Measurements from ENCODE around the gene RPL37.

Gene RPL37

DNA sequence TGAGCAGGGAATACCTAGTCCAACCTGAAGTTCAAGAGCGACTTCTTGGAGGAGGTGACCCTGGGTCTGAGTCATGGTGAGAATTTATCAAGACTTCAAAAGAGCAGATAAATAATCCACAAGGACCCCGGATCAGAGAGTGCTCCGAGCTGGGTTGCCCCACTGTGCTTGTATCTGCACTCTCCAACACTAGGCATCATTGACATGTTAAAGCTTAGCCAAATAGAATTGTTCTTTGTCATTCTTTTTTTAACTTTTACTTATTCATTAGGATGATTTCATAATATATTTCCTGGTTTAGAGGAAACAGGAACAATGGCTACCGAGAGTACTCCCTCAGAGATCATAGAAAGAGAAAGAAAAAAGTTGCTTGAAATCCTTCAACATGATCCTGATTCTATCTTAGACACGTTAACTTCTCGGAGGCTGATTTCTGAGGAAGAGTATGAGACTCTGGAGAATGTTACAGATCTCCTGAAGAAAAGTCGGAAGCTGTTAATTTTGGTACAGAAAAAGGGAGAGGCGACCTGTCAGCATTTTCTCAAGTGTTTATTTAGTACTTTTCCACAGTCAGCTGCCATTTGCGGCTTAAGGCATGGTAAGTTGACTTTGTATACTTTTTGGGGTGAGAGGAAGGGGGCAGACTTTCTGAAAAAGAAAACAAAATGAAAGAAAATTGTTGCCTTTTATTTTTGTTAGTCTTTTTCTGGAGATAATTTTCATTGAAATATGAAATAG lies 6.2 kb upstream of the RPL37 start, which contains the start of gene CARD6:
Gene CARD6 (plus strand): TSS at position 300 of the 738 bp plus-strand sequence. CDS start 16 bp downstream, at position 316.
- peak; percentile 73 for DNase-seq (ENCODE audit: low read depth)
- peak within 1 kb of the TSS; percentile 78 for H3K4me3 ChIP-seq (ENCODE audit: low read depth, low read length)
- TF ChIP-seq POLR2A (IDR thresholded peaks at IDR 0.05; ENCODE audit: extremely low read depth, insufficient read length) = no peak
- TF ChIP-seq, protein P1, sequence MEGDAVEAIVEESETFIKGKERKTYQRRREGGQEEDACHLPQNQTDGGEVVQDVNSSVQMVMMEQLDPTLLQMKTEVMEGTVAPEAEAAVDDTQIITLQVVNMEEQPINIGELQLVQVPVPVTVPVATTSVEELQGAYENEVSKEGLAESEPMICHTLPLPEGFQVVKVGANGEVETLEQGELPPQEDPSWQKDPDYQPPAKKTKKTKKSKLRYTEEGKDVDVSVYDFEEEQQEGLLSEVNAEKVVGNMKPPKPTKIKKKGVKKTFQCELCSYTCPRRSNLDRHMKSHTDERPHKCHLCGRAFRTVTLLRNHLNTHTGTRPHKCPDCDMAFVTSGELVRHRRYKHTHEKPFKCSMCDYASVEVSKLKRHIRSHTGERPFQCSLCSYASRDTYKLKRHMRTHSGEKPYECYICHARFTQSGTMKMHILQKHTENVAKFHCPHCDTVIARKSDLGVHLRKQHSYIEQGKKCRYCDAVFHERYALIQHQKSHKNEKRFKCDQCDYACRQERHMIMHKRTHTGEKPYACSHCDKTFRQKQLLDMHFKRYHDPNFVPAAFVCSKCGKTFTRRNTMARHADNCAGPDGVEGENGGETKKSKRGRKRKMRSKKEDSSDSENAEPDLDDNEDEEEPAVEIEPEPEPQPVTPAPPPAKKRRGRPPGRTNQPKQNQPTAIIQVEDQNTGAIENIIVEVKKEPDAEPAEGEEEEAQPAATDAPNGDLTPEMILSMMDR (IDR thresholded peaks at IDR 0.05; ENCODE audit: low read depth, low read length) = no peak
- TF ChIP-seq MYC (IDR thresholded peaks at IDR 0.05; ENCODE audit: low read depth, low read length) = 0 out of 2 replicates have a peak, but pooled peaks have one; percentile 44
- TF ChIP-seq, protein P2, sequence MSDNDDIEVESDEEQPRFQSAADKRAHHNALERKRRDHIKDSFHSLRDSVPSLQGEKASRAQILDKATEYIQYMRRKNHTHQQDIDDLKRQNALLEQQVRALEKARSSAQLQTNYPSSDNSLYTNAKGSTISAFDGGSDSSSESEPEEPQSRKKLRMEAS (IDR thresholded peaks at IDR 0.05; ENCODE audit: low read depth, low read length) = no peak

DNA sequence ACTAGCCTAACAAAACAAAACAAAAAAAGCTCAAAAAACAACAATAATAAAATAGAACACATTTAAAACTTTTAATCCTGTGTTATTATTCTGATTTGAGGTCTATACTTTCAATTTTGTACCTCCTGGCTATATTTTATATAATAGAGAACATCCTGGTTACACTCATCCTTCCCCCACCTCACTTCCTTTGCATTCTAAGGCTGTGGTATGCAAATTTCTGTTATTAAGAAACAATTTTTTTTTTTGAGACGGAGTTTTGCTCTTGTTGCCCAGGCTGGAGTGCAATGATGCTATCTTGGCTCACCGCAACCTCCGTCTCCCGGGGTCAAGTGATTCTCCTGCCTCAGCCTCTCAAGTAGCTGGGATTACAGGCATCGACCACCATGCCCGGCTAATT lies 3.1 kb upstream of the RPL37 start:
- no peak for DNase-seq (ENCODE audit: low read depth)
- TF ChIP-seq, protein P1 (IDR thresholded peaks at IDR 0.05; ENCODE audit: low read depth, low read length) = no peak
- no peak for TF ChIP-seq MYC (IDR thresholded peaks at IDR 0.05; ENCODE audit: low read depth, low read length)
- TF ChIP-seq, protein P2 (IDR thresholded peaks at IDR 0.05; ENCODE audit: low read depth, low read length) = no peak
- TF ChIP-seq POLR2A (IDR thresholded peaks at IDR 0.05; ENCODE audit: extremely low read depth, insufficient read length) = no peak
- no peak overlapping the region for H3K4me3 ChIP-seq (ENCODE audit: low read depth, low read length)

DNA sequence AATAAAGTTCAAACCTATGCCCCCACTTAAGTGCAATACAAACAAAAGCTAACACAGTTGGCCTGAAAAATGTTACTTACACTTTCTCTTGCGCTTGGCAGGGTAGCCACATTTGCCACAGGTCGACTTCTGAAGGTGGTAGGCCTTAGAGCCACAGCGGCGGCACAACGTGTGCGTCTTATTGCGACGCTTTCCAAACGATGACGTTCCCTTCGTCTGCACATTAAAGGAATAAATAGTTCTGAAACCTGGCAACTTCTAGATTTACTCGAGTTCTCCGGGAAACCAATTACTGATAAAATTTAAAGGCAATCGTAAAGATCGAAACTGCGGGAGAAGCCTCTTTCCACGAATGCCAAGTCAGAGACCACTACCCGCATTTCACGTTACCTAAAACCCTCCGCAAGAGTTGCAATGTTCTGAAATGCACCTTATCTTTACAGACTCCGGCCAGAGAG lies 602 bp downstream of the RPL37 start:
- peak; percentile 54 for DNase-seq (ENCODE audit: low read depth)
- peak overlapping the region; percentile 87 for H3K4me3 ChIP-seq (ENCODE audit: low read depth, low read length)
- TF ChIP-seq MYC (IDR thresholded peaks at IDR 0.05; ENCODE audit: low read depth, low read length) = no peak

- H3K4me3 ChIP-seq (ENCODE audit: low read depth, low read length) = peak overlapping the region; percentile 87
- DNase-seq (ENCODE audit: low read depth) = no peak
- TF ChIP-seq, protein P2 (IDR thresholded peaks at IDR 0.05; ENCODE audit: low read depth, low read length) = no peak
- TF ChIP-seq POLR2A (IDR thresholded peaks at IDR 0.05; ENCODE audit: extremely low read depth, insufficient read length) (no peak), MYC (IDR thresholded peaks at IDR 0.05; ENCODE audit: low read depth, low read length) (no peak)
- TF ChIP-seq, protein P1 (IDR thresholded peaks at IDR 0.05; ENCODE audit: low read depth, low read length) = no peak
These were observed 1.3 kb downstream of the RPL37 start for GRCh38 chr5:40833712-40834229.

DNA sequence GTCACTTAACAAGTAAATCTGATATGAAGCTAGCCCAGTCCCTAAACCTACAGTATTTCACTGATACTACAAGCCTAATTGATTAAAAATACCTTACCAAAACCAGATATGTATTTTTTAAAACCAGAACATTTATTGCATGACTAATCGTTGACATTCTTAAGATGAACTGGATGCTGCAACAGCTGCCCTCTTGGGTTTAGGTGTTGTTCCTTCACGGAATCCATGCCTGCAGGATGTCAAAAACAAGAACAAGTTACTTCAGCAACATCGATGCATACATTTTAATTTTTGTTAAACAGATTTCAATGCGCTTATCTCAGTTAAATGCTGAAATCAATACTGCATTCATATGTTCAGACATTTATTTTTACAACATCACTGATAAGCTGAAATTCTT lies 2.7 kb downstream of the RPL37 start:
- DNase-seq (ENCODE audit: low read depth) = no peak
- peak overlapping the region; percentile 87 for H3K4me3 ChIP-seq (ENCODE audit: low read depth, low read length)

More for the DNA sequence above, 2.7 kb downstream of the RPL37 start:
- TF ChIP-seq, protein P2 (IDR thresholded peaks at IDR 0.05; ENCODE audit: low read depth, low read length) = no peak
- TF ChIP-seq, protein P1 (IDR thresholded peaks at IDR 0.05; ENCODE audit: low read depth, low read length) = no peak
- TF ChIP-seq POLR2A (IDR thresholded peaks at IDR 0.05; ENCODE audit: extremely low read depth, insufficient read length) = no peak
- TF ChIP-seq MYC (IDR thresholded peaks at IDR 0.05; ENCODE audit: low read depth, low read length) = no peak
